ENCODE measurements around the gene EFTUD2.

The EFTUD2 gene

GRCh38 chr17:44925731-44926697 lies 26.8 kb upstream of the EFTUD2 start:
- DNase-seq: no peak

DNA sequence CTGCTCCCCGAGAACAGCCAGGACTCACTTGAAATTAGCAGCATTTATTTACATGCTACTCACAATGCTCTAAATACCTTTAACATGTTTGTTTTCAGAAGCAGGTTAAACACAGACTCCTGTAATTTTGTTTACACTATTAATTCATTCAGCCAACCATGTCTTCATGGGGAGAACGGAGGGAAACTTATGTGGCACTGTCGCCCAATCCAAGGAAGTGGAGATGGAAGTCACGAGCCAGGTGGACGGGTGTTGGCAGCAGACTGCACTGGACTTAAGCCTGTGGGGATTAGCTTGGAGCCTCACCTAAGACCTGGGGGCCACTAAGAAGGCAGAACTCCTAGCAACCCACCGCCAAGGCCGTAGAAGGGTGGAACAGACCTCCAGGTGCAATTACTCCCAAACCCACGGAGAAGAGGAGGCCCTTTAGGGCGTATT lies 24.9 kb upstream of the EFTUD2 start:
- no peak for DNase-seq

DNA sequence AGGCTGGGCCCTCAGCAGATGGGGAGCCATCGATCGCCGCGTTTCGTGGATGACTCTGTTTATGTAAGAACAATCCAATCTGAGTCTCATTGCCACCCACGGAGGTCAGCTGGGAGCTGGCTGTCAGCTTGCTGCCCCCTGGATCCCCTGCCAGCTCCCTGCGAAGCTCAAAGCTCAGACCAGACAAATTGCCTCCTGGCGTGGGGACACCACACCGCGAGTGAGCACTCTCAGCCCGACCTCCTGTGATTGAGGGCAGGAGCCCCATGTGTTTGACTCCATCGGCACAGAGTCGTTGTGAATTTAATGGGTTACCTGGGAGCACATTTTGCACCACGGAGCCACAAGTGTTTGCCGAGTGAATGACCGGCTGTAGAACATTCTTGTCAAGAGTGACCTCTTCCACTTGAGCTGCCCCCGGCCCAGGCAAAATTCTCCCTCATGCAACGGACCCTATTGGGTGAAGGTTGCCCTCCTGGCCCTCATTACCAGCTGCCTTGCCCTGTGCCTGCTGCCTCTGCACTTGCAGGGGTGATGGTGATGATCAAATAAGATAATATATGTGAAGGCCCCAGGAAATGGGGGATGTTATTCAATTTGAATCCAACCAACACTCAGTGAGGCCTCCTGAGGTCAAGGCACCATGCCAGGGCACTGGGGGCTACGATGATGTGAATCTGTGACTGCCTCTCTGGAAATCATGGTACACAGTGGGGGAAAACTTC lies 23.7 kb upstream of the EFTUD2 start:
- DNase-seq: no peak

DNA sequence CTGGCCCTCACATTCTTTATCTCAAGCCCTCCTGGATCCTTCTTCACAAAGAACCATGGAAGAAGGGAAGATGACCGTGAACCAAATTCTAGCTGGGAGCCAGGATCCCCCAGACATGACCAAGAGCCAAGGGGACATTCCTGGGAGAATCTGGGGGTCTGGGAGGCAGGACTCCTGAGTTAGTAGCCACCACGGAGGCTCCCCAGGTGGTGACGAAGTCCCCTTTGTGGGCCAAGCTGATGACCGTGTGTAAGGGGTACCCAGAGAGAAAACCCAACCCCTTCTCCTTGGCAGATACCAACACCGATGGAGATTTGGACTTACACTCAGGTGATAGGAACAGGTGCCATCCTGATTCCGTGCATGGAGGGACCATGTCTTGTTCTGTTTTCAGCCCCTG lies 22.9 kb upstream of the EFTUD2 start:
- no peak for DNase-seq

GRCh38 chr17:44921122-44921882 lies 22.1 kb upstream of the EFTUD2 start:
- DNase-seq: no peak

GRCh38 chr17:44920565-44920940 lies 21.3 kb upstream of the EFTUD2 start:
- no peak for DNase-seq

- peak; percentile 34 for DNase-seq
Observed at GRCh38 chr17:44919885-44920564, 20.8 kb upstream of the EFTUD2 start.

DNA sequence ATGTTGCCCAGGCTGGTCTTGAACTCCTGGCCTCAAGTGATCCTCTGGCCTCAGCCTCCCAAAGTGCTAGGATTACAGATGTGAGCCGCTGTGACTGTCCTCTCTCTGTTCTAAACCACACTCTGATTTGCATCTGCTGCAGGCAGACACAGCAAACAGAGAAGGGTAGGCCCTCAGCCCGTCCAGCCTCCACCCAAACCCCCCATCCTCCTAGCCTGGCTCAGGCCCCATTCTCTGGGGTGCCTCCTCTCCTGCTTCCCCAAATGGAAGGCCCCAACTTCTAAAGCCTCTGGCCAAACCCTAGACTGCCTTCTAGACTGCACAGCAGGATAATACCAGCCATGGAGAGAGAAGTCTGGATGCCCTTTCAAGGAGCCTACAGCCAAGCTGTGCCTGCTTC lies 20.2 kb upstream of the EFTUD2 start:
- no peak for DNase-seq

DNA sequence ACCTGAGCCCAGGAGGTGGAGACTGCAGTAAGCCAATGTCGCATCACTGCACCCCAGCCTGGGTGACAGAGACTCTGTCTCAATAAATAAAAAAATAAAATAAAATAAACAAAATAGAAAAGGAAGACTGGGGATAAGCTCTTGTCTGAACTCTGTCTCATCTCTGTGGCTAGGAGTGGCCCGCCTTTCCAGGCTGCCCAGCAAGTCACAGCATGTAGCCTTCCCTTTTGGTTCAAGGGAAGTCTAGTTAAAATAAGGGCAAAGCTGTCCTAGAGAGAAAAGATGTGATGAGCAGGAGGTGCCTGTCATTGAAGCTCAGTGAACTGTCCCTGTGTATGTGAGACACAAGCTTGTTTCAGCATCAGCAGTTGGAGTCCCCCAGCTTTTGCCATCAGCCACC lies 18.8 kb upstream of the EFTUD2 start:
- no peak for DNase-seq

- DNase-seq: no peak
Observed at GRCh38 chr17:44917456-44917855, 18.2 kb upstream of the EFTUD2 start.

DNA sequence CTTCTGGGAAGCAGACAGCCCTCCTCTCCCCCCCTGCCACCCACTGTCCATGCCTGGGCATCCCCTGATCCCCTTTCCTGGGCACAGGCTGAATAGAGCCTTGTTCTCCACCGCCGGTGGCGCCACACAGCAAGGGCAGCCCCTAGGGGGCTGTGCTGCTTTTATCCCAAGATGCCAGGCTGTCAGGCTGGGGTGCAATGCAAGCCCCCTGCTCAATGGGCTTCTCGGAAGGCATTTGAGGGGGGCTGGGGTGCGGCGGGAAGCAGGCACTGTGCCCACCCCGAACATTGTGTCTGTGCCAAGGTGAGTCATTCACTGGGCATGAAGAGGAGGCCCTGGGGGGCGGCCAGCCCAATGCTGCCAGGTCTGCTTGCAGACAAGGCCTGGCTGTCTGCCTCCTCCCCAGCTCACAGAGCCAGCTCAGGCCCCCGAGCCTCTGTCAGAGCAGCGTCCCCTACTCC lies 17.6 kb upstream of the EFTUD2 start:
- DNase-seq: no peak

GRCh38 chr17:44915862-44916780 lies 16.9 kb upstream of the EFTUD2 start:
- no peak for DNase-seq

DNA sequence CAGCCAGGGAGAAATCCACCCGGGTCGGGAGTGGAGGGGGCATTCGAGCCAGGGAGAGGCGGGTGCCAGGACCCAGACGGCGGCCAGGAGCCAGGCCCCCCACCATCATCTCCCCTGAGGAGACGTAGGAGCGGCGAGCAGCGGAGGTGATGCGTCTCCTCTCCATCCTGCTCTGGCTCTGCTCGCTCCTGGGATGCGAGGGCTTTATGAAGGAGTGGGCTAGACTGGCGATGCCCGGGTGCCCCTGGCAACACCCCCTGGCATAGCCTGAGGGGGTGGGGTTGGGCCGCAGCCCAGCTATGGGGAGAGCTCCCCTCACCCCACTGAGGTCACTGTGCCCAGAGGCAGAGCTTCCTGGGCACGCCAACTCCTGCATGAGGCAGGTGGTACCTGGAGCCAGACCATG lies 16.1 kb upstream of the EFTUD2 start, which contains the start of gene GFAP:
Gene GFAP (minus strand): TSS at position 180 of the 406 bp plus-strand sequence. CDS start 14 bp downstream, at position 166.
- DNase-seq: no peak

GRCh38 chr17:44914698-44915271 lies 15.5 kb upstream of the EFTUD2 start:
- no peak for DNase-seq

DNA sequence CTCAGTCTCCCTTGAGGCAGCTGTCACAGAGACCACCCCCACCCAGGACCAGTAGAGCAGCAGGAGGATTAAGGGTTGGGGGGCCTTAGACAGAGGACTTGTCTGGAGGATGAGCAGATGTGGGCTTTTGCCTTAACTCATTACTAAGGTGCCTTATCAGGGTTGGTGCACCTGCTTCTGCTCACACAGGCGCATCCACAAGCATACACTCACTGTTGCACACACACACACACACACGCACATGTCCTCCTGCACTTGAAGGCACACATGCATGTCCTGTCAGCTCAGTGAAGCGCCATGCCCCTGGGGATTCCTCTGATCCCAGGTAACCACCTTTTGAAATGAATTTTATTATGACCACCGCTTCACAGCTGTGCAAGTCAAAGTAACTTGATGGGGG lies 14.9 kb upstream of the EFTUD2 start:
- no peak for DNase-seq

DNA sequence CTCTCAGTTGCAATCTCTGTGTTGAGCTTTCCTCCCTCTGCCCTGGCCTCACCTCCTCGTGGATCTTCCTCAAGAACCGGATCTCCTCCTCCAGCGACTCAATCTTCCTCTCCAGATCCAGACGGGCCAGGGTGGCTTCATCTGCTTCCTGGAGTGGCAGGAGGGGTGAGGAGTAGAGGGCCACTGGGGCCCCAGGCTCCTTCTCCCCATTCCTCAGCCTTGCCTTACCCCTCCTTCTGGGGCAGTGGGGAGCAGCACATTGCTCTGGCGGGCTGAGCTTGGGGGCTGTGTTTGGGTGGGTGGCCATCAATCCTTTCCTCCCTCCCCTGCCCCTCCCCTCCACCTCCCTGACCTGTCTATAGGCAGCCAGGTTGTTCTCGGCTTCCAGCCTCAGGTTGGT lies 14.4 kb upstream of the EFTUD2 start:
- no peak for DNase-seq

DNA sequence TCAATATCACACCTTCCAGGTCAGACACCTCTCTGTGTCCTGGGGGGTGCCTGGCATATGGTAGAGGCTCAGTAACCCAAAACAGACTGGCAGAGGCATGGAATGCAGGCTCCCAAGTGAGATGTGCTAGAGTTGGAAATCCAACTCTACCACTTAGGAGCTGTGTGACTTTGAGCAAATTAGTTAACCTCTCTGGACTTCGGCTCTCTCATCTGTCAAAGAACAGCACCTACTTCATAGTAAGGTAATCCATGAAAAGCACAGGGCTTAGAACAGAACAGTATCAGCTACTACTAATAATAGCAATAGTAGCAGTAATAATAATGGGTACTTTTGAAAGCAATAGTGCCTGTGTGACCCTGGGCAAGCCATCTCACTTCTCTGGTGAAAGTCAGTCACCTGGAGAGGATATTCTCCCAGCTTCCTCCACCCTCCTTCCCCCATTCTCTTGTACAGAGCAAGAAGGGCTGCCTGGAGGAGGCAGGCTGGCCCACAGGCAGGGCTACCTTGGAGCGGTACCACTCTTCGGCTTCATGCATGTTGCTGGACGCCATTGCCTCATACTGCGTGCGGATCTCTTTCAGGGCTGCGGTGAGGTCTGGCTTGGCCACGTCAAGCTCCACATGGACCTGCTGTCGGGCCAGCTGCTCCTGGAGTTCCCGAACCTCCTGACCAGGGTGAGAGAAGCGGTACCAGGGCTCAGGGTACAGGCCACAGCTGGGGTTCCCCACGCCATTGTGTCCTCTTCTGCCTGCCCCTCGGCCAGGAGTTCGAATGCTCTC lies 13.7 kb upstream of the EFTUD2 start:
- no peak for DNase-seq

DNA sequence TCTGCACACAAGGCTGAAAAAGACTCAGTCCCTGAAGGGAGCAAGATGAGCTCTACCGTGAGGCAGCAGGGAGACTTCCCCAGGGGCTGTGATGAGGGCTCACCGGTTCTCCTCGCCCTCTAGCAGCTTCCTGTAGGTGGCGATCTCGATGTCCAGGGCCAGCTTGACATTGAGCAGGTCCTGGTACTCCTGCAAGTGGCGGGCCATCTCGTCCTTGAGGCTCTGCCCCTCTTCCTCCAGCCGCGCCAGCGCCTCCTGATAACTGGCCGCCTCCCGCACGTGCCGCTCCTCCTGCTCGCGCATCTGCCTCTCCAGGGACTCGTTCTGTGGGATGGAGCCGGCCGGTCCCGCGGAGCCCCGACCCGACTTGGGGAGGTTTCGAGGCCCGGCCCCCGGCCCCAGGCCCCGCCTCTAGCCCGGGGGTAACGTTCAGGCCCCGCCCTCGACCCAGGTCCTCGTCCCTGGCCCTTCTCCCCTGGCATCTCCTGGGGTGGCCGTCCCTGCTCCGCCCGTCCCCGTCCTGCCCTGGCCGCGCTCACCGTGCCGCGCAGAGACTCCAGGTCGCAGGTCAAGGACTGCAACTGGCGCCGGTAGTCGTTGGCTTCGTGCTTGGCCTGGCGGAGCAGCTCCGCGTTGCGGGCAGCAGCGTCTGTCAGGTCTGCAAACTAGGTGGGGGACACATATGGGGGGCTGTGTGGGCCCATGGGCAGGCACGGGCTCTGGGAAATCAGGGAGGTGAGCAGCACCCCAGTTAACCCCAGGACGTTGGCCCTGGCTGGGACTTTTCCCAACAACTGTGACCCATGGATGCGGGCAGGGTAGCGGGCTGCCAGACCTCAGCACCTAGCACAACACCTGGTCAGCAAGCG lies 12.1 kb upstream of the EFTUD2 start:
- no peak for DNase-seq

All from NCI-H187 treated with DMSO at 0.1 percent for 48 hours (cell line).